NB4 (cell line): ENCODE results near the gene CTNNA3.

Experiments used
- POLR2A ChIP-seq: IDR thresholded peaks from 2 replicates; pipeline ENCODE4 v1.6.1; 2011; ENCODE audit warnings: mild to moderate bottlenecking; ENCODE audit not compliant: insufficient read length; ENCODE audit errors: extremely low read depth
- TF ChIP-seq, protein P1 (sequence below): IDR thresholded peaks from one replicate; pipeline ENCODE4 v1.5.1; 2012; ENCODE audit warnings: low read depth, low read length

DNA sequence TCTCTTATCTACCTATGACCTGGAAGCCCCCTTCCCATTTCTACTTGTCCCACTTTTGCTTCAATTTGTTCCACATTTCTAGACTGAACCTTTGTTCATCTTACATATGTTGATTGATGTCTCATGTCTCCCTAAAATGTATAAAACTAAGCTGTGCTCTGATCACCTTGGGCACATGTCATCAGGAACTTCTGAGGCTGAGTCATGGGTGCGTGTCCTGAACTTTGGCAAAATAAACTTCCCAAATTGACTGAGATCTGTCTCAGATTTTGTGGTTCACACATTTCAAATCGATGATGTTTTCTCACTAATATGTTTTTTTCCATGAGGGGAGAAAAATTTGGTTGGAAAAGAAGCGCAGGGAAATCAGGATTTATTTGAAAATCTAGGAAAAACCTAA is 1176.4 kb downstream of the CTNNA3 start:
- TF ChIP-seq, protein P1, sequence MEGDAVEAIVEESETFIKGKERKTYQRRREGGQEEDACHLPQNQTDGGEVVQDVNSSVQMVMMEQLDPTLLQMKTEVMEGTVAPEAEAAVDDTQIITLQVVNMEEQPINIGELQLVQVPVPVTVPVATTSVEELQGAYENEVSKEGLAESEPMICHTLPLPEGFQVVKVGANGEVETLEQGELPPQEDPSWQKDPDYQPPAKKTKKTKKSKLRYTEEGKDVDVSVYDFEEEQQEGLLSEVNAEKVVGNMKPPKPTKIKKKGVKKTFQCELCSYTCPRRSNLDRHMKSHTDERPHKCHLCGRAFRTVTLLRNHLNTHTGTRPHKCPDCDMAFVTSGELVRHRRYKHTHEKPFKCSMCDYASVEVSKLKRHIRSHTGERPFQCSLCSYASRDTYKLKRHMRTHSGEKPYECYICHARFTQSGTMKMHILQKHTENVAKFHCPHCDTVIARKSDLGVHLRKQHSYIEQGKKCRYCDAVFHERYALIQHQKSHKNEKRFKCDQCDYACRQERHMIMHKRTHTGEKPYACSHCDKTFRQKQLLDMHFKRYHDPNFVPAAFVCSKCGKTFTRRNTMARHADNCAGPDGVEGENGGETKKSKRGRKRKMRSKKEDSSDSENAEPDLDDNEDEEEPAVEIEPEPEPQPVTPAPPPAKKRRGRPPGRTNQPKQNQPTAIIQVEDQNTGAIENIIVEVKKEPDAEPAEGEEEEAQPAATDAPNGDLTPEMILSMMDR, result no peak
- TF ChIP-seq POLR2A, result no peak
